ENCODE data around the gene NR2F2. TPM values are rescaled to one million over a fixed set of nuclear protein-coding genes. Genes with fewer than 3 reads are reported as not detected.

Gene NR2F2
- total and polyA plus RNA-seq, 2 donors (not counting 1 experiment from before 2014, with no cell fraction given): not detected

- Histone ChIP-seq H3K4me3 (ENCODE audit: control extremely low read depth in 1 of 5, extremely low read depth in 1 of 5, insufficient read depth in 1 of 5, low read depth in 2 of 5, low read length in 4 of 5) (no peak overlapping the region), H3K27ac (ENCODE audit: low read length in 2 of 2) (no peak overlapping the region), H2AFZ (ENCODE audit: insufficient read depth, low read depth, low read length, poor library complexity, severe bottlenecking) (no peak overlapping the region), H3K9ac (ENCODE audit: low read length) (no peak overlapping the region), H3K9me3 (ENCODE audit: control extremely low read depth in 1 of 3, control insufficient read depth in 2 of 3, insufficient read depth in 1 of 3, low read length in 2 of 3) (peaks cover 0 to 35% (median 0%) of the 10 kb centered on the region in 3 donors), H3K79me2 (ENCODE audit: control insufficient read depth, insufficient read depth, low read length) (no peaks in the 10 kb centered on the region), H3K36me3 (replicated peaks in 1 of 2; ENCODE audit: control extremely low read depth in 1 of 2, control insufficient read depth in 1 of 2, extremely low read depth in 1 of 2, insufficient read depth in 2 of 2, low read length in 1 of 2) (no peaks in the 10 kb centered on the region), H4K20me1 (ENCODE audit: control insufficient read depth, insufficient read depth, low read length, poor library complexity, severe bottlenecking) (no peaks in the 10 kb centered on the region), H3K27me3 (replicated peaks in 1 of 4; ENCODE audit: control extremely low read depth in 1 of 4, control insufficient read depth in 3 of 4, insufficient read depth in 4 of 4, low read length in 3 of 4) (peaks cover 0 to 81% (median 56%) of the 10 kb centered on the region in 4 experiments), H3K4me2 (replicated peaks; ENCODE audit: low read depth, low read length, poor library complexity, severe bottlenecking) (peak overlapping the region; percentile 15), H3K4me1 (ENCODE audit: control insufficient read depth in 2 of 2, insufficient read depth in 2 of 2, low read length in 2 of 2) (peaks cover 0 to 5% of the 10 kb centered on the region in 2 donors)
- 6% methylated on average over 44 of the region's 47 CpGs for WGBS (ENCODE audit: insufficient coverage)
- H3K4me3 Mint-ChIP-seq: no peak overlapping the region
- H3K9me3 Mint-ChIP-seq (ENCODE audit: insufficient read depth): no peaks in the 10 kb centered on the region
- CTCF ChIA-PET: no interaction called here
- H3K4me1 Mint-ChIP-seq: no peaks in the 10 kb centered on the region
- ATAC-seq (ENCODE audit: low read depth) (no peak), DNase-seq (no peak)
- TF ChIP-seq CTCF (IDR thresholded peaks at IDR 0.05) (no peak), EZH2 (IDR thresholded peaks at IDR 0.05; ENCODE audit: borderline replicate concordance, insufficient read depth, low read depth, low read length, poor library complexity, severe bottlenecking) (no peak)
- POLR2A ChIA-PET: no interaction called here
- H3K27me3 Mint-ChIP-seq: peaks cover 90% of the 10 kb centered on the region
- intact Hi-C loops (cut with micrococcal nuclease): no loop called here
- no peak overlapping the region for H3K27ac Mint-ChIP-seq
Measured at GRCh38 chr15:96345560-96346399, 15.3 kb downstream of the NR2F2 start.

- Histone ChIP-seq H2AFZ (ENCODE audit: insufficient read depth, low read depth, low read length, poor library complexity, severe bottlenecking) (no peak overlapping the region), H3K27ac (ENCODE audit: low read length in 2 of 2) (no peak overlapping the region), H3K4me1 (ENCODE audit: control insufficient read depth in 2 of 2, insufficient read depth in 2 of 2, low read length in 2 of 2) (peaks cover 0 to 5% of the 10 kb centered on the region in 2 donors), H3K79me2 (ENCODE audit: control insufficient read depth, insufficient read depth, low read length) (no peaks in the 10 kb centered on the region), H3K9ac (ENCODE audit: low read length) (no peak overlapping the region), H3K4me3 (ENCODE audit: control extremely low read depth in 1 of 5, extremely low read depth in 1 of 5, insufficient read depth in 1 of 5, low read depth in 2 of 5, low read length in 4 of 5) (no peak overlapping the region), H3K27me3 (replicated peaks in 1 of 4; ENCODE audit: control extremely low read depth in 1 of 4, control insufficient read depth in 3 of 4, insufficient read depth in 4 of 4, low read length in 3 of 4) (peaks cover 0 to 82% (median 55%) of the 10 kb centered on the region in 4 experiments), H3K4me2 (replicated peaks; ENCODE audit: low read depth, low read length, poor library complexity, severe bottlenecking) (no peak overlapping the region), H4K20me1 (ENCODE audit: control insufficient read depth, insufficient read depth, low read length, poor library complexity, severe bottlenecking) (no peaks in the 10 kb centered on the region), H3K9me3 (ENCODE audit: control extremely low read depth in 1 of 3, control insufficient read depth in 2 of 3, insufficient read depth in 1 of 3, low read length in 2 of 3) (peaks cover 0 to 28% (median 0%) of the 10 kb centered on the region in 3 donors), H3K36me3 (replicated peaks in 1 of 2; ENCODE audit: control extremely low read depth in 1 of 2, control insufficient read depth in 1 of 2, extremely low read depth in 1 of 2, insufficient read depth in 2 of 2, low read length in 1 of 2) (no peaks in the 10 kb centered on the region)
- no peak for TF ChIP-seq EZH2 (IDR thresholded peaks at IDR 0.05; ENCODE audit: borderline replicate concordance, insufficient read depth, low read depth, low read length, poor library complexity, severe bottlenecking)
- TF ChIP-seq CTCF (IDR thresholded peaks at IDR 0.05): no peak
- no peaks in the 10 kb centered on the region for H3K4me1 Mint-ChIP-seq
- intact Hi-C loops (cut with micrococcal nuclease): no loop called here
- peaks cover 92% of the 10 kb centered on the region for H3K27me3 Mint-ChIP-seq
- DNase-seq (no peak), ATAC-seq (ENCODE audit: low read depth) (no peak)
- H3K9me3 Mint-ChIP-seq (ENCODE audit: insufficient read depth): no peaks in the 10 kb centered on the region
- ChIA-PET CTCF (no interaction called here), POLR2A (no interaction called here)
- no peak overlapping the region for H3K27ac Mint-ChIP-seq
- WGBS (ENCODE audit: insufficient coverage): 0% methylated on average over 1 of the region's 6 CpGs
- no peak overlapping the region for H3K4me3 Mint-ChIP-seq
Measured at GRCh38 chr15:96346409-96346970, 16.0 kb downstream of the NR2F2 start.
